Colonic mucosa (tissue), 4 donors: ENCODE data around the gene ASPRV1. TPM values are rescaled to one million over a fixed set of nuclear protein-coding genes. Genes with fewer than 3 reads are reported as not detected.
"Not testable (repeated sequence)": the region's sequence is repeated elsewhere in the genome, so short reads cannot be mapped to it uniquely, and the experiment has no call there.

Experiments
- DNase-seq: peaks from one replicate; pipeline ENCODE4 v3.0.0-alpha.2; 2020
- H3K27ac ChIP-seq: fragments of 200-600 bp; one replicate; pipeline ENCODE4 v1.8.0; 2021
- H3K27me3 ChIP-seq: fragments of 200-600 bp; one replicate; pipeline ENCODE4 v1.8.0; 2021
- H3K36me3 ChIP-seq: fragments of 200-600 bp; one replicate; pipeline ENCODE4 v1.8.0; 2021
- H3K4me1 ChIP-seq: fragments of 200-600 bp; one replicate; pipeline ENCODE4 v1.8.0; 2021; ENCODE audit warnings: mild to moderate bottlenecking
- H3K4me3 ChIP-seq: fragments of 200-600 bp; one replicate; pipeline ENCODE4 v1.8.0; 2021
- H3K9ac ChIP-seq, 2 donors: one replicate each; pipeline ENCODE4 v1.7.0; 2013; ENCODE audit warnings: control low read depth in 2 of 2, low read depth in 2 of 2, low read length in 2 of 2
- H3K9me3 ChIP-seq: fragments of 200-600 bp; one replicate; pipeline ENCODE4 v1.8.0; 2021
- intact Hi-C: fragments of 100-400 bp; cut with DNase I; formaldehyde crosslinking; loops from one replicate; pipeline ENCODE4 v1.14.1; 2022
- total RNA-seq, 2 donors: library from RNA; stranded (reverse); fragmentation: NEBNext Ultra II Directional in 1 of 2; extraction: Animal tissue kit (Norgen Biotek cat#: 25700) in 1 of 2; gene quantifications; one replicate each; pipeline ENCODE4 v1.2.1, GENCODE V29; 2021
- TF ChIP-seq, protein P1 (sequence below): fragments of 200-600 bp; IDR thresholded peaks from one replicate; pipeline ENCODE4 v1.8.0; 2022; ENCODE audit warnings: antibody characterized with exemption, mild to moderate bottlenecking
- donor health status: healthy.
- donor health status: DM: no; HTN: no; CAD: no.
- donor health status: DM: no; HTN: no; CAD: no.

ASPRV1 gene
- total RNA-seq, 2 donors from 2014 or later: 0.40 to 0.82 TPM

DNA sequence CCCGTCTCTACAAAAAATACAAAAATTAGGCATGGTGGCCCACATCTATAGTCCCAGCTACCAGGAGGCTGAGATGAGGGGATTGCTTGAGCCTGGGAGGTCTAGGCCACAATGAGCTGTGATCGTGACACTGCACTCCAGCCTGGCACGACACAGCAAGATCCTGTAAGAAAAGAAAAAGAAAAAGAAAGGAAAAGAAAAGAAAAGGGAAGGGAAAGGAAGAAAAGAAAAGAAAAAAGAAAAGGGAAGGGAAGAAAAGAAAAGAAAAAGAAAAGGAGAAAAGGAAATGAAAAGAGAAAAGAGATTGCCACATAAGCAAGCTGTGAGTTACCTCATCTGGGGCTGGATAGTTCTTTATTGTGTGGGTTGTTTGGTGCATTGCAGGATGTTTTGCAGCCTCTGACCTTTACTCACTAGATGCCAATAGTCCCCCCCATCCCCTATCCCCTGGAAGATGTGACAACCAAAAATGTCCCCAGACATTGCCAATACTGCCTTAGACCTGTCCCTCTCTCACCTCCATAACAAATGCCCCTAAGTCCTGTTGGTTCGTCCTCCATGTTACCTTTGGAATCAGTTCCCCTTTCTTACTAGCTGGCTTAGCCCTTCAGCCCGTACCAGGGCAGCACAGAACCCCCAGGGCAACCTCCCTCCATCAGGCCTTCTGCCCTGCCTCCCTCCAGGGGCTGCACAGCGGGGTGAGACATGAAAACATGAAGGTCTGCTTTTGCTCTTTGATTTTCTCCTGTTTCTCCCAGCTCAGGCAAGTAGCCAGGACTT is 8.9 kb downstream of the ASPRV1 start:
- TF ChIP-seq, protein P1, sequence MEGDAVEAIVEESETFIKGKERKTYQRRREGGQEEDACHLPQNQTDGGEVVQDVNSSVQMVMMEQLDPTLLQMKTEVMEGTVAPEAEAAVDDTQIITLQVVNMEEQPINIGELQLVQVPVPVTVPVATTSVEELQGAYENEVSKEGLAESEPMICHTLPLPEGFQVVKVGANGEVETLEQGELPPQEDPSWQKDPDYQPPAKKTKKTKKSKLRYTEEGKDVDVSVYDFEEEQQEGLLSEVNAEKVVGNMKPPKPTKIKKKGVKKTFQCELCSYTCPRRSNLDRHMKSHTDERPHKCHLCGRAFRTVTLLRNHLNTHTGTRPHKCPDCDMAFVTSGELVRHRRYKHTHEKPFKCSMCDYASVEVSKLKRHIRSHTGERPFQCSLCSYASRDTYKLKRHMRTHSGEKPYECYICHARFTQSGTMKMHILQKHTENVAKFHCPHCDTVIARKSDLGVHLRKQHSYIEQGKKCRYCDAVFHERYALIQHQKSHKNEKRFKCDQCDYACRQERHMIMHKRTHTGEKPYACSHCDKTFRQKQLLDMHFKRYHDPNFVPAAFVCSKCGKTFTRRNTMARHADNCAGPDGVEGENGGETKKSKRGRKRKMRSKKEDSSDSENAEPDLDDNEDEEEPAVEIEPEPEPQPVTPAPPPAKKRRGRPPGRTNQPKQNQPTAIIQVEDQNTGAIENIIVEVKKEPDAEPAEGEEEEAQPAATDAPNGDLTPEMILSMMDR: no peak
- no peaks in the 10 kb centered on the region for H3K27me3 ChIP-seq
- no peak for DNase-seq
- H3K9me3 ChIP-seq: no peaks in the 10 kb centered on the region
- H3K4me1 ChIP-seq: no peaks in the 10 kb centered on the region
- intact Hi-C loops: no loop called here
- no peak overlapping the region for H3K9ac ChIP-seq
- no peak overlapping the region for H3K27ac ChIP-seq
- no peaks in the 10 kb centered on the region for H3K36me3 ChIP-seq
- no peak overlapping the region for H3K4me3 ChIP-seq

DNA sequence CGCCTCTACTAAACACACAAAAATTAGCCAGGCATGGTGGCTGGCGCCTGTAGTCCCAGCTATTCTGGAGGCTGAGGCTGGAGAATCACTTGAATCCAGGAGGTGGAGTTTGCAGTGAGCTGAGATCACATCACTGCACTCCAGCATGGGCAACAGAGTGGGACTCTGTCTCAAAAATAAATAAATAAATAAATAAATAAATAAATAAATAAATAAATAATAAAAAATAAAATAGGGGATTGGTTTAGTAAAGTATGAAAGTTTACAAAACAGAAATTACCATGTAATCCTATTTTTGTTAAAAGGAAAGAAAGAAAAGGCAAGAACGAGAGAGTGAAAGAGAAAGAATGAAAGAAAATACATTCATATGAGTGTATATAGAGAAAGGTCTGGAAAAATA is 10.8 kb downstream of the ASPRV1 start:
- H3K4me3 ChIP-seq, H3K27me3 ChIP-seq, intact Hi-C loops, H3K9ac ChIP-seq, H3K36me3 ChIP-seq, H3K9me3 ChIP-seq, H3K27ac ChIP-seq, DNase-seq, H3K4me1 ChIP-seq: not testable (repeated sequence)

DNA sequence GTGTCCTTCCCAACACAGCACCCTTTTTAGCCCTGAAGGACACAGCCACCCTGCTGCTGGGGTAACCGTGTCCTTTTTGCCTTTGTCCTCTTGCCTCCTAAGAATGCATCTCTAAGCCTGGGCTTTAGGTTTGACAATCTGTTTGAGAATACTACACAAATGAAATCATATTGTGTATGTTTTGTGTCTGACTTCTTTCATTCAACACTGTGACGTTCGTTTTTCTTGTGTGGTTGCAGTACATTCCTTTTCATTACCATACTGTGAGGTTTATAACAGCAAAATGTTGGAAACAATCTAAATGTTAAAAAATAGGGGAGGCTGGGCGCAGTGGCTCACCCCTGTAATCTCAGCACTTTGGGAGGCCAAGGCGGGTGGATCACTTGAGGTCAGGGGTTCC is 11.2 kb downstream of the ASPRV1 start:
- Histone ChIP-seq H3K36me3 (no peaks in the 10 kb centered on the region), H3K9ac (no peak overlapping the region), H3K27ac (no peak overlapping the region), H3K27me3 (no peaks in the 10 kb centered on the region), H3K4me1 (peaks cover 5% of the 10 kb centered on the region), H3K9me3 (no peaks in the 10 kb centered on the region), H3K4me3 (no peak overlapping the region)
- DNase-seq: no peak
- TF ChIP-seq, protein P1: no peak
- intact Hi-C loops: no loop called here

DNA sequence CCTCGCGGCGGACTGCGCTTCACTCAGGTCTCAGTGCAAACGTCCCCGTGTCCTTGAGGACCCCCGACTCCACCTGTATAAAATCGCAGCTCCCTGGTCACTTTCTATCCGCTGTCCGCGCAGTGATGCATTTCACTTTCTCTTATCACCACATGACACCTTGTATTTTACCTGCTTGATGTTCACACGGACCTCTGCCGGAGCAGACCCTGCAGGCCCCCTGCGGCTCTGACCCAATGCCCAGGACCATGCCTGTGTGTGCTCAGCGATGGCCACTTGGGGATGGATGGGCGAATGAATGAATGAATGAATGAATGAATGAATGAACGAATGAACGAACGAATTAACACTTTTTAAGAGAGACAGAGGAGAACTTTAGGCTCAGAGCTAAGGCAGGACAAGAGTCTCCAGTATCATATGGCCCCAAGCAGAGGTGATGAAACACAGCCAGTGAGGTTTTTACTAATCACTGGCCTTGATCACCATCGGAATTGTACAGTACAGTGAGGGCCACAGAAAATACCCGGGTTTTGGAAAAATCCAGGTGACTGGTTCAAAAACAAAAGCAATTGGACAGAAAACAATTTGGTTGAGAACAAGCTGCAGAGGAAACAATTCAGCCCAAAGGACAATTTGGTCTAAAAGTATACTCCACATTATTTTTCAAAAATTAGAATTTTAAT is 12.3 kb downstream of the ASPRV1 start:
- no peak overlapping the region for H3K9ac ChIP-seq
- no peaks in the 10 kb centered on the region for H3K36me3 ChIP-seq
- no peak overlapping the region for H3K27ac ChIP-seq
- no peak for DNase-seq
- TF ChIP-seq, protein P1: no peak
- peaks cover 5% of the 10 kb centered on the region for H3K4me1 ChIP-seq
- H3K4me3 ChIP-seq: no peak overlapping the region
- no peaks in the 10 kb centered on the region for H3K27me3 ChIP-seq
- intact Hi-C loops: no loop called here
- H3K9me3 ChIP-seq: no peaks in the 10 kb centered on the region

DNA sequence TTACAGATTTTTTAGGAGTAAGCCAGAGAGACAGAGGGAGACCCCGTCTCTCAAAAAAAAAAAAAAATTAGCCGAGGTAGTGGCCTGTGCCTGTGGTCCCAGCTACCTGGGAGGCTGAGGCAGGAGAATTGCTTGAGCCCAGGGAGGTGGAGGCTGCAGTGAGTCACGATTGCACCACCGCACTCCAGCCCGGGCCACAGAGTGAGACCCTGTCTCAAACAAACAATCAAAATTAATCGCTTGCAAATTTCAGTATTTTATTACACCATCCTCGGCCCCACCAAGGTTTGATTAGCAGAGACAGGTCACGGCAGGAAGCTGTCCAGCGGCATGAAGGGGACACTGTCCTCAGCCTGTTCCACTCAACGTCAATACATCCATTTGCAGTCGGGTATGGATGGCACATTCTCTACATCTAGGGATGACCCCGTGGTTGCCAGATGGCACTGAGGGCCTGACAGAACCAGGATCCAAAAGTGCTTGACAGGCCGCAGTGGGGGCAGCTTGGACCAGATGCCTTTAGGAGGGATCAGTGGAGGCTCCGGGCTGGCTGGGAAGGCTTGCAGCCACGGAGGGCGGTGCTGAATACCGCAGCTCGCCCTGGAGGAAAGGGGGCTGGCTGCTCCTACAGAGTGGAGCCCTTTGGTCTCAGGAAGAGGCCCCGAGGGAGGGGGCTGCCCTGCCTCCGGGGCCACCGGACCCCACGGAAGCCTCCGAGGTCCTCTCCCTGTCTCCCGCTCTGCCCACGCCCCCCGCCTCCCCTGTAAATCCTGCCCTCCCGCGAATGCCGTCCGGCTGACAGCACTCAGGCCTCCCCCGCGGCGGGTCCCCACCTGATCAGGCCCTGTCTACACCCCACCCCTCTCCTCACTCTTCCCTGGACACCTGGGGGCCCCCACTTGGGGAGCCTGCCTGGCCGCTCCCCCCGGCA is 13.1 kb downstream of the ASPRV1 start:
- H3K4me1 ChIP-seq: peaks cover 5% of the 10 kb centered on the region
- H3K4me3 ChIP-seq: no peak overlapping the region
- H3K9ac ChIP-seq: no peak overlapping the region
- no peaks in the 10 kb centered on the region for H3K9me3 ChIP-seq
- intact Hi-C loops: no loop called here
- H3K36me3 ChIP-seq: no peaks in the 10 kb centered on the region
- no peak overlapping the region for H3K27ac ChIP-seq
- TF ChIP-seq, protein P1: no peak
- no peaks in the 10 kb centered on the region for H3K27me3 ChIP-seq
- no peak for DNase-seq
